Fibroblast of lung (primary cell): ENCODE measurements around the gene ZNF581. TPM values are rescaled to one million over a fixed set of nuclear protein-coding genes. Genes with fewer than 3 reads are reported as not detected.

Source experiments
- DNase-seq, 2 donors: peaks; one replicate each; pipeline versions ENCODE4 v3.0.0 to v3.0.0-alpha.2; 2010; ENCODE audit warnings: low read depth in 2 of 2
- H2AFZ ChIP-seq: 2 replicates; pipeline ENCODE4 v1.5.1; 2012; ENCODE audit warnings: low read length, control low read depth, inconsistent platforms
- H3K27ac ChIP-seq: 2 replicates; pipeline ENCODE4 v1.5.1; 2011; ENCODE audit warnings: low read length, control low read depth; ENCODE audit not compliant: insufficient read depth
- H3K27me3 ChIP-seq: 2 replicates; pipeline ENCODE4 v1.5.1; 2011; ENCODE audit warnings: mild to moderate bottlenecking, low read length; ENCODE audit not compliant: control insufficient read depth, insufficient read depth
- H3K36me3 ChIP-seq: 2 replicates; pipeline ENCODE4 v1.5.1; 2011; ENCODE audit warnings: low read length; ENCODE audit not compliant: control insufficient read depth, insufficient read depth
- H3K4me1 ChIP-seq: 2 replicates; pipeline ENCODE4 v1.5.1; 2011; ENCODE audit warnings: low read length; ENCODE audit not compliant: control insufficient read depth, insufficient read depth; ENCODE audit errors: extremely low read depth
- H3K4me2 ChIP-seq: 2 replicates; pipeline ENCODE4 v1.5.1; 2011; ENCODE audit warnings: low read length, control low read depth; ENCODE audit not compliant: insufficient read depth; ENCODE audit errors: extremely low read depth
- H3K4me3 ChIP-seq, 4 experiments: fragments of 200-600 bp in 1 of 4; sonication (generic) in 1 of 4; replicated peaks in 1 of 4; 2 replicates each; pipeline ENCODE4 v1.5.1; 2011 to 2016; ENCODE audit warnings: low read length in 4 of 4, low read depth in 3 of 4, mild to moderate bottlenecking in 3 of 4, control low read depth in 2 of 4, inconsistent platforms in 1 of 4, mixed read lengths in 1 of 4; ENCODE audit not compliant: insufficient read depth in 1 of 4; ENCODE audit errors: control extremely low read depth in 1 of 4
- H3K79me2 ChIP-seq: 2 replicates; pipeline ENCODE4 v1.5.1; 2012; ENCODE audit warnings: mild to moderate bottlenecking, low read length, inconsistent platforms; ENCODE audit not compliant: control insufficient read depth, insufficient read depth
- H3K9ac ChIP-seq: 2 replicates; pipeline ENCODE4 v1.5.1; 2011; ENCODE audit warnings: mild to moderate bottlenecking, low read length, control low read depth; ENCODE audit not compliant: insufficient read depth
- H3K9me3 ChIP-seq: 2 replicates; pipeline ENCODE4 v1.5.1; 2012; ENCODE audit warnings: low read depth, low read length; ENCODE audit not compliant: control insufficient read depth, insufficient read depth
- H4K20me1 ChIP-seq: 2 replicates; pipeline ENCODE4 v1.5.1; 2011; ENCODE audit warnings: low read length; ENCODE audit not compliant: control insufficient read depth, insufficient read depth; ENCODE audit errors: extremely low read depth
- EZH2 ChIP-seq: IDR thresholded peaks from 2 replicates; pipeline ENCODE4 v1.5.1; 2012; ENCODE audit warnings: low read length, control low read depth, mild to moderate bottlenecking; ENCODE audit errors: missing control alignments
- polyA plus RNA-seq, 2 donors: library from polyadenylated mRNA; depleted of rRNA in 1 of 2; stranded (reverse) in 1 of 2; unstranded in 1 of 2; fragments of >200 nt; gene quantifications; 2 replicates each; pipeline ENCODE4 v1.2.1, GENCODE V29; 2011 to 2012; ENCODE audit warnings: missing spikeins in 1 of 2
- total RNA-seq: library from RNA; depleted of rRNA; stranded (reverse); fragments of >200 nt; gene quantifications from 2 replicates; pipeline ENCODE4 v1.2.1, GENCODE V29; 2014
- TF ChIP-seq, protein P1 (sequence below), 2 donors: IDR thresholded peaks in 1 of 2; conservative IDR thresholded peaks in 1 of 2; 1 replicate in 1 of 2; 2 replicates in 1 of 2; pipeline ENCODE4 v1.5.1; 2011 to 2012; ENCODE audit warnings: low read length in 2 of 2, control low read depth in 1 of 2, inconsistent platforms in 1 of 2, low read depth in 1 of 2, mild to moderate bottlenecking in 1 of 2

The ZNF581 gene
- total and polyA plus RNA-seq, 2 donors (not counting 1 experiment from before 2014, with no cell fraction given), result 9.2 to 33.4 TPM

DNA sequence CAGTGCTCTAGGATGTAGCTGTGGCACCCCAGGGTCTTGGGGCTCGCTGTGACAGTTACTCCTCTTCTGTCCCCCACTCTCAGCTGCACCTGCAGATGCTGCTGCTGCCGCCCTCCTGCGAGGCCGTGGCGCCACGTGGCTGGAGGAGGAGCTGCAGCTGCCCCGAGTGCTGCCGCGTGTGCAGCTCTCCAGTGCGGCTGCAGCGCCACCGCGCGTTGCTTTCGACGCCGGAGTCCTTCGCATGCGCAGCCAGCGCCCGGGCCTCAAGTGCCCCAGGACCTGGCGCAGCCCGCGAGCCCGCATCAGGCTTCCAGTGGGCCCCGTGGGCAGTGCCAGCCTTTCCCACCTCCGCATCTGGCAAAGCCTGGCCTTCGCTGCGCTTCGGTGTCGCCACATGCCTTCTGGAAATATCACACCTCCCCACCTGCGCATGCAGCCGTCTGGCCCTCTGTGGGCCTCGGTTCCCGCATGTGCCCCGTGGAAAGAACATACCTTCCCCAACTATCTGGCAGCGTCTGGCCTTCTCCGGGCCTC lies 3.3 kb upstream of the ZNF581 start:
- Histone ChIP-seq H3K4me2 (peak overlapping the region; percentile 81), H3K27me3 (no peaks in the 10 kb centered on the region), H3K36me3 (peaks cover 11% of the 10 kb centered on the region), H3K4me1 (peaks cover 22% of the 10 kb centered on the region), H3K9ac (peak overlapping the region; percentile 77), H4K20me1 (no peaks in the 10 kb centered on the region), H3K4me3 (peak overlapping the region; percentile 5 to 84 (median 46)), H3K79me2 (peaks cover 62% of the 10 kb centered on the region), H2AFZ (no peak overlapping the region), H3K27ac (peak overlapping the region; percentile 66), H3K9me3 (no peaks in the 10 kb centered on the region)
- TF ChIP-seq, protein P1, sequence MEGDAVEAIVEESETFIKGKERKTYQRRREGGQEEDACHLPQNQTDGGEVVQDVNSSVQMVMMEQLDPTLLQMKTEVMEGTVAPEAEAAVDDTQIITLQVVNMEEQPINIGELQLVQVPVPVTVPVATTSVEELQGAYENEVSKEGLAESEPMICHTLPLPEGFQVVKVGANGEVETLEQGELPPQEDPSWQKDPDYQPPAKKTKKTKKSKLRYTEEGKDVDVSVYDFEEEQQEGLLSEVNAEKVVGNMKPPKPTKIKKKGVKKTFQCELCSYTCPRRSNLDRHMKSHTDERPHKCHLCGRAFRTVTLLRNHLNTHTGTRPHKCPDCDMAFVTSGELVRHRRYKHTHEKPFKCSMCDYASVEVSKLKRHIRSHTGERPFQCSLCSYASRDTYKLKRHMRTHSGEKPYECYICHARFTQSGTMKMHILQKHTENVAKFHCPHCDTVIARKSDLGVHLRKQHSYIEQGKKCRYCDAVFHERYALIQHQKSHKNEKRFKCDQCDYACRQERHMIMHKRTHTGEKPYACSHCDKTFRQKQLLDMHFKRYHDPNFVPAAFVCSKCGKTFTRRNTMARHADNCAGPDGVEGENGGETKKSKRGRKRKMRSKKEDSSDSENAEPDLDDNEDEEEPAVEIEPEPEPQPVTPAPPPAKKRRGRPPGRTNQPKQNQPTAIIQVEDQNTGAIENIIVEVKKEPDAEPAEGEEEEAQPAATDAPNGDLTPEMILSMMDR (conservative IDR thresholded peaks at IDR 0.05 in 1 of 2, IDR thresholded peaks at IDR 0.05 in 1 of 2; ENCODE audit: low read depth in 1 of 2, low read length in 2 of 2), result peak; percentile 31 to 40
- TF ChIP-seq EZH2, result no peak
- peak; percentile 75 to 76 for DNase-seq

DNA sequence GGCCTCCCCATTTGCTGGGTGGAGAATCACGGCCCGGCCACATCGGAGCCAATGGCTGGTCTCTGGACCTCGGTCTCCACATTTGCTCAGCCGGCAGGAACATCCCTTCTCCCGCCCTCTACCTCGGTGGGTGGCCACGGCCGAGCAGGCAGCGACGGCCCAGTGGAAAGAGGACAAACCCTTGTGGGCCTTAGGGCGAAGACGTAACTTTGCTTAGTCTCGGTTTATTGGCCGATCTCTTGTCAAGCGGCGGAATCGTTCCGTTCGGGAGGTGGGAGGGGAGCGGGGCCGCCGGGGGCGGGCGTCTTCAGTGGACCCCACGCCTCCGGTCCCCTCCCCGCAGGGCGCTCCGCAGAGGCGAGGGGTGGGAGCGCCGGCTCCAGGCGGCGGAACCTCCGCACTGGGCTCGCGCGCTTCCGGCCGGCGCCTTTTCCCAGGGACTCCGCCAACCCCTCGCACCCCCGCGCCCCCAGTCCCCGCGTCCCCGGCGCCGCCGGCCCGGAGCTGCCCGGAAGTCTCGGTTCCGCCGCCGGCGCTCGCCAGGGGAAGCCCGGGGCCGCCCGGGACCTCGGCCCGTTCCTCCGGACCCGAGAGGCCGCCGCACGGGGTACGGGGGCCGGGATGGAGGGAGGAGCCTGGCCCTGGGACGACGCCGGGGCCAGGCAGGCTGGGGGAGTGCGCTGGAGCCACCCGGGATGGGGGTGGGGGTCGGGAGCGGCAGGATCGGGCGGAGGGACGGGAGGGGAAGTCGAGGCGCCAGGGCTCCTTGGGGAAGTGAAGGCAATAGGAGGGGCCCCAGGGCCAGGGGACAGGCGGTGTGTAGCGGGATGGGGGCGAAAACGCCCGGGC lies 2.6 kb upstream of the ZNF581 start, which contains the start of gene ZNF580:
ZNF580 (plus strand) TSS at position 426 of the 849 bp plus-strand sequence. CDS start 1,507 bp downstream, outside the sequence.
- H3K27me3 ChIP-seq, result no peaks in the 10 kb centered on the region
- peak within 1 kb of the TSS; percentile 66 for H3K27ac ChIP-seq
- peaks cover 59% of the 10 kb centered on the region for H3K79me2 ChIP-seq
- H3K4me3 ChIP-seq, result peak within 1 kb of the TSS; percentile 74 to 92 (median 85)
- peak within 1 kb of the TSS; percentile 31 for H2AFZ ChIP-seq
- DNase-seq, result peak; percentile 80 to 91
- peak within 1 kb of the TSS; percentile 77 for H3K9ac ChIP-seq
- H3K4me2 ChIP-seq, result peak within 1 kb of the TSS; percentile 88
- H3K9me3 ChIP-seq, result no peaks in the 10 kb centered on the region
- peaks cover 17% of the 10 kb centered on the region for H3K36me3 ChIP-seq
- peaks cover 20% of the 10 kb centered on the region for H3K4me1 ChIP-seq
- TF ChIP-seq EZH2, result no peak
- TF ChIP-seq, protein P1 (conservative IDR thresholded peaks at IDR 0.05 in 1 of 2, IDR thresholded peaks at IDR 0.05 in 1 of 2; ENCODE audit: low read depth in 1 of 2, low read length in 2 of 2), result no peak
- H4K20me1 ChIP-seq, result no peaks in the 10 kb centered on the region

DNA sequence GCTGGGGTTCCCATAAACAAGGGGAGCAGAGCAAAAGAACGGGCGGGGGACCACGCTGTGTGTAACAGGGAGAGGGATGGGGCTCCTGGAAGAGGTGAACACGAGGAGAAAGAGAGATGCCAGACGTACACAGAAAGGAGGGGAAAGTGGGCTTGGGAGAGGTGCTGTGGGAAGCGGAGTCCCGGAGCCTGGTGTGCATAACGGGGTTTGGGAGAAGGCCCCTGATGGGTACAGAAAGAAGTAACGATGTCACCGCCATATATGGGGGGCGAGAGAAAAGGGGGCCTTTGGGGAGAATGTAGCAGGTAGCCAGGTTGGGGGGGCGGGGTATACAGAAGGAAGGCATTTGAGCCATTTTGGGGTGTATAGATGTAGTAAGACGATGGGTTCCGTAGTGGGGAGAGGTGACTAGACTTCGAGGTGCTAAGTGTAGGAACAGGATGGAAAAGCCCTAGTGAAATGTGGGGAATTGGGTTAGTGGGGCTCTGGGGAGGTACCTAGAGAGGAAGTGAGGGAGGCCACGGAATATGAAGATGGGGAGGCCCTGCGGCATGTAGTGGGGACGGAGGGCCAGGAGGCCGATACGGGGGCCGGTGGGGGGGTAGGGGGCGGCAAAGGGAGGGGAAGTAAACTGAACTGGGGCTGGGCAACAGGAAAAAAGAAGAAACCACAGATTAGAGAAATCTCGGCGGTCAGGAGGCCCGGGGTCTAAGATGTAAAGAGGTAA lies 1.9 kb upstream of the ZNF581 start:
- Histone ChIP-seq H2AFZ (no peak overlapping the region), H3K79me2 (peaks cover 52% of the 10 kb centered on the region), H3K4me3 (peak overlapping the region; percentile 74 to 92 (median 85)), H3K4me1 (peaks cover 16% of the 10 kb centered on the region), H4K20me1 (no peaks in the 10 kb centered on the region), H3K27ac (peak overlapping the region; percentile 64), H3K9me3 (no peaks in the 10 kb centered on the region), H3K36me3 (peaks cover 17% of the 10 kb centered on the region), H3K4me2 (peak overlapping the region; percentile 89), H3K9ac (peak overlapping the region; percentile 77), H3K27me3 (no peaks in the 10 kb centered on the region)
- TF ChIP-seq EZH2, result no peak
- TF ChIP-seq, protein P1 (conservative IDR thresholded peaks at IDR 0.05 in 1 of 2, IDR thresholded peaks at IDR 0.05 in 1 of 2; ENCODE audit: low read depth in 1 of 2, low read length in 2 of 2), result no peak
- DNase-seq, result peak; percentile 41 to 42
